Neural cell (in vitro differentiated cells): ENCODE data around the gene NRP1. TPM values are rescaled to one million over a fixed set of nuclear protein-coding genes. Genes with fewer than 3 reads are reported as not detected.

Experiments used
- H2AFZ ChIP-seq: fragments of 200-600, 300-800 bp; sonication (generic), shearing (Covaris generic); 2 replicates; pipeline ENCODE4 v1.6.0; 2014; ENCODE audit warnings: low read depth, mild to moderate bottlenecking, antibody characterized with exemption, low read length, moderate library complexity
- H3F3A ChIP-seq: fragments of 200-600 bp; shearing (Covaris generic); 2 replicates; pipeline ENCODE4 v1.6.1; 2016; ENCODE audit warnings: mild to moderate bottlenecking, moderate library complexity, mixed read lengths, antibody characterized with exemption, low read length; ENCODE audit not compliant: insufficient read depth, poor library complexity, severe bottlenecking
- H3K27ac ChIP-seq: fragments of 200-600, 300-800 bp; sonication (generic), shearing (Covaris generic); 2 replicates; pipeline ENCODE4 v1.5.1; 2014; ENCODE audit warnings: mild to moderate bottlenecking, low read length, moderate library complexity
- H3K27me3 ChIP-seq: fragments of 300-800, 200-600 bp; sonication (generic), shearing (Covaris generic); 2 replicates; pipeline ENCODE4 v1.6.0; 2014; ENCODE audit warnings: mild to moderate bottlenecking, low read depth, low read length, moderate library complexity; ENCODE audit not compliant: insufficient read depth
- H3K36me3 ChIP-seq: fragments of 300-800, 200-600 bp; sonication (generic), shearing (Covaris generic); 2 replicates; pipeline ENCODE4 v1.5.1; 2014; ENCODE audit warnings: mild to moderate bottlenecking, antibody characterized with exemption, low read length, moderate library complexity; ENCODE audit not compliant: insufficient read depth
- H3K4me2 ChIP-seq: fragments of 300-800, 200-600 bp; sonication (generic), shearing (Covaris generic); 2 replicates; pipeline ENCODE4 v1.6.0; 2014; ENCODE audit warnings: mild to moderate bottlenecking, low read length
- H3K4me3 ChIP-seq: fragments of 300-800, 200-600 bp; sonication (generic), shearing (Covaris generic); 2 replicates; pipeline ENCODE4 v1.5.1; 2014; ENCODE audit warnings: mild to moderate bottlenecking, low read length, moderate library complexity
- H3K79me2 ChIP-seq: fragments of 200-600 bp; shearing (Covaris generic); replicated peaks from 2 replicates; pipeline ENCODE4 v1.6.0; 2014; ENCODE audit warnings: mild to moderate bottlenecking, low read length, moderate library complexity; ENCODE audit not compliant: insufficient read depth
- H3K9ac ChIP-seq: fragments of 300-800, 200-600 bp; sonication (generic), shearing (Covaris generic); 2 replicates; pipeline ENCODE4 v1.6.1; 2016; ENCODE audit warnings: mild to moderate bottlenecking, low read length, mixed read lengths
- H3K9me2 ChIP-seq: fragments of 200-600 bp; shearing (Covaris generic); 2 replicates; pipeline ENCODE4 v1.6.1; 2016; ENCODE audit warnings: mild to moderate bottlenecking, low read length, mixed read lengths; ENCODE audit not compliant: insufficient read depth
- H3K9me3 ChIP-seq: fragments of 200-600, 300-800 bp; sonication (generic), shearing (Covaris generic); 2 replicates; pipeline ENCODE4 v1.6.1; 2016; ENCODE audit warnings: mild to moderate bottlenecking, mixed run types, low read length, moderate library complexity, mixed read lengths
- H4K20me1 ChIP-seq: fragments of 200-600 bp; shearing (Covaris generic); 2 replicates; pipeline ENCODE4 v1.6.1; 2016; ENCODE audit warnings: mild to moderate bottlenecking, mixed run types; ENCODE audit not compliant: insufficient read depth
- CTCF ChIP-seq: fragments of 450-650 bp; IDR thresholded peaks from 2 replicates; pipeline ENCODE4 v1.5.1; 2014; ENCODE audit warnings: antibody characterized with exemption, mild to moderate bottlenecking, moderate library complexity; ENCODE audit not compliant: poor library complexity, severe bottlenecking
- EP300 ChIP-seq: fragments of 450-650 bp; conservative IDR thresholded peaks from 2 replicates; pipeline ENCODE4 v1.6.1; 2014; ENCODE audit warnings: antibody characterized with exemption, mild to moderate bottlenecking, moderate library complexity; ENCODE audit not compliant: poor library complexity, severe bottlenecking
- EZH2 ChIP-seq: fragments of 200-600, 300-800 bp; shearing (Covaris generic), sonication (generic); IDR thresholded peaks from 2 replicates; pipeline ENCODE4 v1.6.1; 2014; ENCODE audit warnings: antibody characterized with exemption, low read length, borderline replicate concordance, mild to moderate bottlenecking; ENCODE audit not compliant: insufficient read depth, poor library complexity, severe bottlenecking
- MXI1 ChIP-seq: fragments of 450-650 bp; conservative IDR thresholded peaks from 2 replicates; pipeline ENCODE4 v1.6.1; 2014; ENCODE audit warnings: antibody characterized with exemption, mild to moderate bottlenecking; ENCODE audit not compliant: poor library complexity, severe bottlenecking
- POLR2AphosphoS5 ChIP-seq: IDR thresholded peaks from 2 replicates; pipeline ENCODE4 v1.6.1; 2012
- RAD21 ChIP-seq: fragments of 450-650 bp; conservative IDR thresholded peaks from 2 replicates; pipeline ENCODE4 v1.6.1; 2014; ENCODE audit warnings: antibody characterized with exemption, mild to moderate bottlenecking, moderate library complexity
- REST ChIP-seq: IDR thresholded peaks from 2 replicates; pipeline ENCODE4 v1.6.1; 2012; ENCODE audit warnings: borderline replicate concordance
- SMC3 ChIP-seq: fragments of 450-650 bp; conservative IDR thresholded peaks from 2 replicates; pipeline ENCODE4 v1.6.1; 2014; ENCODE audit warnings: antibody characterized with exemption, mild to moderate bottlenecking, moderate library complexity; ENCODE audit not compliant: poor library complexity
- TAF1 ChIP-seq: IDR thresholded peaks from 2 replicates; pipeline ENCODE4 v1.6.1; 2012; ENCODE audit warnings: low read depth
- polyA plus RNA-seq: library from polyadenylated mRNA; depleted of rRNA; stranded (reverse); fragments of >200 nt; gene quantifications from 2 replicates; pipeline ENCODE4 v1.2.3, GENCODE V29; 2014

Gene NRP1
- polyA plus RNA-seq, 1 donor from 2014 or later: 23.2 TPM

- Histone ChIP-seq H3K36me3 (peaks cover 10% of the 10 kb centered on the region), H4K20me1 (no peaks in the 10 kb centered on the region), H3K4me2 (no peak overlapping the region), H3K4me3 (no peak overlapping the region), H3K79me2 (no peaks in the 10 kb centered on the region), H3K9me3 (no peaks in the 10 kb centered on the region), H3K9me2 (no peaks in the 10 kb centered on the region), H3K27ac (no peak overlapping the region), H3K27me3 (no peaks in the 10 kb centered on the region), H3F3A (no peaks in the 10 kb centered on the region), H3K9ac (no peak overlapping the region), H2AFZ (no peak overlapping the region)
- TF ChIP-seq TAF1 (no peak), MXI1 (no peak), CTCF (no peak), POLR2AphosphoS5 (no peak), RAD21 (no peak), SMC3 (no peak), EZH2 (no peak), EP300 (no peak), REST (no peak)
Measured at GRCh38 chr10:33224251-33224965, 110.1 kb downstream of the NRP1 start.

GRCh38 chr10:33223326-33224000, 111.0 kb downstream of the NRP1 start:
- H3K79me2 ChIP-seq: no peaks in the 10 kb centered on the region

More at GRCh38 chr10:33223326-33224000, 111.0 kb downstream of the NRP1 start:
- H3K27ac ChIP-seq: no peak overlapping the region
- no peak overlapping the region for H2AFZ ChIP-seq
- no peak overlapping the region for H3K9ac ChIP-seq
- H3K4me2 ChIP-seq: no peak overlapping the region
- H3K36me3 ChIP-seq: peaks cover 10% of the 10 kb centered on the region
- no peaks in the 10 kb centered on the region for H3K27me3 ChIP-seq
- no peaks in the 10 kb centered on the region for H3K9me2 ChIP-seq
- no peaks in the 10 kb centered on the region for H3K9me3 ChIP-seq
- TF ChIP-seq EZH2: no peak
- TF ChIP-seq CTCF: no peak
- no peak for TF ChIP-seq SMC3
- no peak for TF ChIP-seq EP300
- no peak for TF ChIP-seq MXI1
- TF ChIP-seq POLR2AphosphoS5: no peak
- no peak for TF ChIP-seq REST
- TF ChIP-seq RAD21: no peak
- TF ChIP-seq TAF1: no peak
- H4K20me1 ChIP-seq: no peaks in the 10 kb centered on the region
- no peak overlapping the region for H3K4me3 ChIP-seq
- no peaks in the 10 kb centered on the region for H3F3A ChIP-seq
